ENCODE results near the gene FAT4. TPM values are rescaled to one million over a fixed set of nuclear protein-coding genes. Genes with fewer than 3 reads are reported as not detected.

Gene FAT4
- total and polyA plus RNA-seq, 9 of the 15 experiments (the other 6 are each of a cell fraction or from before 2014, with no cell fraction given) = 0.01 TPM; not detected in 8

GRCh38 chr4:125276811-125277210 is 37.9 kb upstream of the FAT4 start:
- no TSS peak for BruUV-seq (replicated peaks)
- DNase-seq (ENCODE audit: extremely low read depth in 1 of 4, low spot score in 3 of 4) (no peak), ATAC-seq (no peak), FAIRE-seq (no peak)
- TF ChIP-seq NR4A1 (CRISPR knock-in tag; IDR thresholded peaks at IDR 0.05) (no peak), NR4A1 (tag; IDR thresholded peaks at IDR 0.05) (no peak), SREBF2 (CRISPR knock-in tag; IDR thresholded peaks at IDR 0.05) (no peak), MAX (CRISPR knock-in tag; IDR thresholded peaks at IDR 0.05) (no peak), BRD4 (IDR thresholded peaks at IDR 0.05) (no peak), TEAD4 (IDR thresholded peaks at IDR 0.05; ENCODE audit: low read length) (no peak), TEAD4 (CRISPR knock-in tag; IDR thresholded peaks at IDR 0.05; ENCODE audit: borderline replicate concordance) (no peak)
- Histone ChIP-seq H3K4me1 (replicated peaks in 1 of 2; ENCODE audit: control insufficient read depth in 2 of 2, insufficient read depth in 2 of 2, low read length in 2 of 2) (no peaks in the 10 kb centered on the region), H3K36me3 (ENCODE audit: control insufficient read depth, insufficient read depth, low read length) (no peaks in the 10 kb centered on the region), H4K20me1 (replicated peaks; ENCODE audit: control insufficient read depth, insufficient read depth, low read length) (no peaks in the 10 kb centered on the region), H3K79me2 (ENCODE audit: control insufficient read depth, insufficient read depth, low read length) (no peaks in the 10 kb centered on the region), H3K27me3 (ENCODE audit: control insufficient read depth in 2 of 2, insufficient read depth in 2 of 2, low read length in 2 of 2) (no peaks in the 10 kb centered on the region), H3K4me2 (ENCODE audit: insufficient read depth, low read length) (no peak overlapping the region), H2AFZ (ENCODE audit: low read depth, low read length) (no peak overlapping the region), H3K9ac (ENCODE audit: insufficient read depth in 1 of 2, low read depth in 2 of 2, low read length in 2 of 2) (no peak overlapping the region), H3K9me3 (replicated peaks; ENCODE audit: control insufficient read depth, insufficient read depth, low read depth, low read length) (no peaks in the 10 kb centered on the region), H3K4me3 (no peak overlapping the region), H3K9me1 (ENCODE audit: control insufficient read depth, insufficient read depth, low read length) (no peaks in the 10 kb centered on the region), H3K27ac (ENCODE audit: extremely low read depth, low read depth, low read length) (no peak overlapping the region)
- POLR2A ChIA-PET = no interaction called here
- CTCF ChIA-PET (ENCODE audit: low intra/inter-chr PET ratio) = no interaction called here
- WGBS (ENCODE audit: insufficient coverage, low coverage, missing lambda C conversion rate) = 0% methylated on average over 1 of the region's 1 CpG
- in situ Hi-C loops (cut with MboI) = loop anchor here (25.0 kb wide), 1 partner anchor 940 kb away; no protein-coding TSS in a partner anchor
- intact Hi-C loops (cut with micrococcal nuclease) = no loop called here

- CTCF ChIA-PET (ENCODE audit: low intra/inter-chr PET ratio) = no interaction called here
- H3K36me3 ChIP-seq (ENCODE audit: control insufficient read depth, insufficient read depth, low read length) = no peaks in the 10 kb centered on the region
- 0% methylated on average over 3 of the region's 3 CpGs for WGBS (ENCODE audit: insufficient coverage, low coverage, missing lambda C conversion rate)
- POLR2A ChIA-PET = interaction anchor here (0.9 kb wide), 1 partner anchor 1146 kb away, joined by 3 read pairs; no protein-coding TSS in a partner anchor
- no peak overlapping the region for H2AFZ ChIP-seq (ENCODE audit: low read depth, low read length)
- H3K9me1 ChIP-seq (ENCODE audit: control insufficient read depth, insufficient read depth, low read length) = no peaks in the 10 kb centered on the region
- H3K79me2 ChIP-seq (ENCODE audit: control insufficient read depth, insufficient read depth, low read length) = no peaks in the 10 kb centered on the region
- FAIRE-seq = no peak
- DNase-seq (ENCODE audit: extremely low read depth in 1 of 4, low spot score in 3 of 4) = no peak
- ATAC-seq = no peak
- no peaks in the 10 kb centered on the region for H3K4me1 ChIP-seq (replicated peaks in 1 of 2; ENCODE audit: control insufficient read depth in 2 of 2, insufficient read depth in 2 of 2, low read length in 2 of 2)
- no peak overlapping the region for H3K4me2 ChIP-seq (ENCODE audit: insufficient read depth, low read length)
- no peak overlapping the region for H3K4me3 ChIP-seq
- intact Hi-C loops (cut with micrococcal nuclease) = no loop called here
- no peak overlapping the region for H3K9ac ChIP-seq (ENCODE audit: insufficient read depth in 1 of 2, low read depth in 2 of 2, low read length in 2 of 2)
- H4K20me1 ChIP-seq (replicated peaks; ENCODE audit: control insufficient read depth, insufficient read depth, low read length) = no peaks in the 10 kb centered on the region
- H3K27me3 ChIP-seq (ENCODE audit: control insufficient read depth in 2 of 2, insufficient read depth in 2 of 2, low read length in 2 of 2) = no peaks in the 10 kb centered on the region
- in situ Hi-C loops (cut with MboI) = loop anchor here (25.0 kb wide), 1 partner anchor 940 kb away; no protein-coding TSS in a partner anchor
- no peaks in the 10 kb centered on the region for H3K9me3 ChIP-seq (replicated peaks; ENCODE audit: control insufficient read depth, insufficient read depth, low read depth, low read length)
- BruUV-seq (replicated peaks) = no TSS peak
- H3K27ac ChIP-seq (ENCODE audit: extremely low read depth, low read depth, low read length) = no peak overlapping the region
- no peak for TF ChIP-seq E2F1 (CRISPR knock-in tag; IDR thresholded peaks at IDR 0.05)
- TF ChIP-seq HMGXB4 (CRISPR knock-in tag; IDR thresholded peaks at IDR 0.05) = no peak
- no peak for TF ChIP-seq NCOA6 (IDR thresholded peaks at IDR 0.05)
- no peak for TF ChIP-seq PBX2 (CRISPR knock-in tag; IDR thresholded peaks at IDR 0.05; ENCODE audit: low read depth)
- no peak for TF ChIP-seq PBX2 (tag; conservative IDR thresholded peaks at IDR 0.05; ENCODE audit: low read depth)
These were observed 37.0 kb upstream of the FAT4 start for GRCh38 chr4:125277790-125278189.
